ENCODE data around the gene SLC25A47. TPM values are rescaled to one million over a fixed set of nuclear protein-coding genes. Genes with fewer than 3 reads are reported as not detected.
A peak's percentile ranks its signal among the peaks of the same experiment; 100 is the strongest.

The SLC25A47 gene
- total RNA-seq, 1 donor from 2014 or later, result not detected

DNA sequence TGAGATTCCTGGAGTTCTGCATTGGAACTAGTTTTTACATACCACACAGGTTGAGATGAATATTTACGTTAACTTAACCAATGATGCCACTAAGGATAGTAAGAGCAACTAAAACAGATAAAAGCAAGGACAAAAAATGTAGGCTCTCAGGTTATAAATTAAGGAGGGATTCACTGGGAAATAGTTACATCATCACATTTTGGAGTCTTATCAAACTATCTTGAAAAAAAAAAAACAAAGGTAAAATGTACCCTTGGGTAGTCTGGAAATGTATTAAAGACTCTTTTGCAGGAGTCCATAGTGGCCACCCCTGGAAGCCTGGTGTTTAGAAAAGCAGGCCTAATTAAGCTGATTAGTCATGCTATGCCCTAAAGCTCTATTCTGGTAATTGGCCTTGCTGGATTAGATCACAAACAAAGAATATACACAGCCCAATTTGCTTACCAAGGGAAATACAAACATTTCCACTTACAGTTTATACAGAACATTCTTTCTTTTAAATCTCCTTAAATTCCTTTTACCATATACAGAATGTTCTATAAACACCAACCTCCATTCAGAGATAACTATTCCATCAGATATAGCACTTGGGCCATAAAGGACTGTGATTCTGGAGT, 39.3 kb downstream of the SLC25A47 start:
- ATAC-seq (no peak), DNase-seq (ENCODE audit: low spot score) (no peak)
- intact Hi-C loops (cut with DNase I), result no loop called here

DNA sequence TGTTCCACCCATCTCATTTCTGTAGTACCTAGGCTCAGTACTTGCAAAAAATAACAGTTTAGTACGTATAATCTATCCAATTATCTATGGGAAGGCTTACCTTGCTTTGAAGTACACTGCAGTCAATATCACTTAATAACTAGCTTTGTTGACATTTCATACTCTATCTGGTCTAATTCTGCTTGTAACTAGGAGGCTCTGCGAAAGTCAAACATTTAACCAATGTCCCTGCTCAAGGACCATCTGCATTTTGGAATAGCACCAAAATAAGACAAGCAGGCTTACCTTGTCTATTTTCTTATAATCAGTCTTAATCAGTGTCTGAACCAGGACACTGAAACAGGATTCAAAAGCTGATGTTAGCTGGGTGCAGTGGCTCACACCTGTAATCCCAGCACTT, 39.9 kb downstream of the SLC25A47 start:
- intact Hi-C loops (cut with DNase I), result no loop called here
- no peak for ATAC-seq

GRCh38 chr14:100364403-100364802, 41.3 kb downstream of the SLC25A47 start:
- DNase-seq (ENCODE audit: low spot score) (no peak), ATAC-seq (no peak)
- intact Hi-C loops (cut with DNase I), result no loop called here

More for the DNA sequence above, 39.9 kb downstream of the SLC25A47 start:
- no peak for DNase-seq (ENCODE audit: low spot score)

- ATAC-seq (no peak), DNase-seq (ENCODE audit: low spot score) (no peak)
- intact Hi-C loops (cut with DNase I), result no loop called here
Measured at GRCh38 chr14:100365741-100366140, 42.6 kb downstream of the SLC25A47 start.

DNA sequence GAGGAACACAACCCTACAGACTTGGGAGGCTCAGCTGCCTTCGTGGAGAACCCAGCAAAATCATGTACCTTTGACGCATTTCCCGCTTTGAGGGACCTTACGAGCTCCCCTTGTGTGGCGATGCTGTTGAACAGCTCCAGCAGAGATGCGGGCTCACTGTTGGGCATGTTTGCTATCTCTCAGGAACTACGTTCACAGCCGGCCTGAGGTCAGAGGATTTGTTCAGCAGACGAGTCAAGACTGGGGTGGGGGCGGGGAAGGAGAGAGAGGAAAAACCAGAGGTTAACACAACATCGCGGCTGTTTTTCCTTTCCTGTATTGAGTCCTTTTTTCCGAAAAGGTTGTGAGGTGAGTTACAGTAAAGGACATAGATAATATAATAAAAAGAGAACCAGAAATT, 45.9 kb downstream of the SLC25A47 start:
- intact Hi-C loops (cut with DNase I), result no loop called here
- ATAC-seq, result no peak
- DNase-seq (ENCODE audit: low spot score), result no peak

GRCh38 chr14:100370003-100370402, 46.9 kb downstream of the SLC25A47 start:
- ATAC-seq, result no peak
- intact Hi-C loops (cut with DNase I), result no loop called here
- DNase-seq (ENCODE audit: low spot score), result no peak

DNA sequence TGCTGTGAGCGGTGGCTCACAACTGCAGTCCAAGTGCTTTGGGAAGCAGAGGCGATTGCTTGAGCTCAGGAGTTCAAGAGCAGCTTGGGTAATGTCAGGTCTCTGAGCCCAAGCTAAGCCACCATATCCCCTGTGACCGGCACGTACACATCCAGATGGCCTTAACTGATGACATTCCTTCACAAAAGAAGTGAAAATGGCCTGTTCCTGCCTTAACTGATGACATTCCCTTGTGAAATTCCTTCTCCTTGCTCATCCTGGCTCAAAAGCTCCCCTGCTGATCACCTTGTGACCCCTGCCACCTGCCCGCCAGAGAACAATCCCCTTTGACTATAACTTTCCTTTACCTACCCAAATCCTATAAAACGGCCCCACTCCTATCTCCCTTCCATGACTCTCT, 48.6 kb downstream of the SLC25A47 start:
- ATAC-seq (no peak), DNase-seq (ENCODE audit: low spot score) (no peak)
- intact Hi-C loops (cut with DNase I), result no loop called here

- ATAC-seq (no peak), DNase-seq (ENCODE audit: low spot score) (no peak)
- intact Hi-C loops (cut with DNase I), result no loop called here
Measured at GRCh38 chr14:100372357-100373048, 49.4 kb downstream of the SLC25A47 start.

GRCh38 chr14:100374270-100374669, 51.1 kb downstream of the SLC25A47 start:
- intact Hi-C loops (cut with DNase I), result no loop called here

GRCh38 chr14:100374876-100375265, 51.7 kb downstream of the SLC25A47 start:
- intact Hi-C loops (cut with DNase I), result loop anchor here (5.0 kb wide), 1 partner anchor 88 kb away; no protein-coding TSS in a partner anchor
- DNase-seq (ENCODE audit: low spot score) (no peak), ATAC-seq (no peak)

More at GRCh38 chr14:100374270-100374669, 51.1 kb downstream of the SLC25A47 start:
- DNase-seq (ENCODE audit: low spot score) (no peak), ATAC-seq (no peak)

- intact Hi-C loops (cut with DNase I), result loop anchor here (5.0 kb wide), 1 partner anchor 88 kb away; no protein-coding TSS in a partner anchor
- ATAC-seq (peak; percentile 55), DNase-seq (ENCODE audit: low spot score) (peak; percentile 80)
Measured at GRCh38 chr14:100375266-100375962, 52.3 kb downstream of the SLC25A47 start.

GRCh38 chr14:100375963-100376735, 53.0 kb downstream of the SLC25A47 start, which contains the start of gene WDR25:
Gene WDR25 (plus strand): TSS chr14:100376485.
- DNase-seq (ENCODE audit: low spot score) (peak; percentile 96), ATAC-seq (peak; percentile 96)
- intact Hi-C loops (cut with DNase I), result loop anchor here (5.0 kb wide), 1 partner anchor 89 kb away; no protein-coding TSS in a partner anchor

DNA sequence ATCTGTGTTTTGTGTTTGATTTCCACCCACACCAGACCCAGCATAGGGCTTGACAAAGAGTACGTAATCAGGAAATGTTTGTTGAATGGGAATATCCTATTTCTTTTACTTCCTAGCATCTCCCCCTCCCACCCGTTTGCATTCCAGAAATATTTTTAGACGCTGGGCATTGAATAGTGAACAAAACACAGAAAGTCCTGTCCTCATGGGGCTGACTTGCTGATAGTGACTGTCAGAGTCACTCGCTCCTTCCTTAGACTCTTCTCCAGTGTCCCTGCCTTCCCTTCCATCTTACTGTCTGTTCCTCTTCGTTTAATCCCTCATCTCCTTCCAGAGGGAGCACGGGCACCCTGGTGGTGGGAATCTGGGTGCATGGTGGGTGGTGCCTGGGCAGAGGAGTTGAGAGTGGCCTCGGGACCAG, 53.6 kb downstream of the SLC25A47 start:
- intact Hi-C loops (cut with DNase I), result loop anchor here (5.0 kb wide), 1 partner anchor 89 kb away; no protein-coding TSS in a partner anchor
- DNase-seq (ENCODE audit: low spot score), result no peak

More for the DNA sequence above, 53.6 kb downstream of the SLC25A47 start:
- no peak for ATAC-seq

Small RNA genes lying within 50 kb of the gene (microRNA-seq; reads per million reads assigned to microRNA genes)
- gene MIR345, result 245 reads per million, percentile 67 among the genes with 10 or more reads in this experiment
- gene MIR6764, result not detected

Other genes starting within 250 kb of the SLC25A47 start
- 3.4 TPM for gene DEGS2, start 163.7 kb upstream of the SLC25A47 start, total RNA-seq
- 59.9 TPM for gene YY1, start 84.2 kb upstream of the SLC25A47 start, total RNA-seq
- gene SLC25A29, start 16.9 kb upstream of the SLC25A47 start, total RNA-seq, result 86.8 TPM
- gene WDR25, start 53.1 kb downstream of the SLC25A47 start, total RNA-seq, result 8.3 TPM